Breast epithelium (tissue), 4 donors: ENCODE measurements around the gene FCN2. TPM values are rescaled to one million over a fixed set of nuclear protein-coding genes. Genes with fewer than 3 reads are reported as not detected.

Source experiments
- DNase-seq, 2 donors: peaks; one replicate each; pipeline ENCODE4 v3.0.0-alpha.2; 2019; ENCODE audit warnings: low spot score in 2 of 2
- H3K27ac ChIP-seq, 2 donors: fragments of 200-600 bp; sonication (generic) in 1 of 2; one replicate each; pipeline ENCODE4 v1.5.1; 2016 to 2019; ENCODE audit warnings: mild to moderate bottlenecking in 1 of 2
- H3K27me3 ChIP-seq, 2 donors: fragments of 200-600 bp; sonication (generic) in 1 of 2; one replicate each; pipeline versions ENCODE4 v1.5.1 to v1.6.0; 2017 to 2019; ENCODE audit warnings: control low read depth in 1 of 2, mild to moderate bottlenecking in 1 of 2
- H3K36me3 ChIP-seq: fragments of 200-600 bp; one replicate; pipeline ENCODE4 v1.5.1; 2019
- H3K4me1 ChIP-seq, 2 donors: fragments of 200-600 bp; sonication (generic); one replicate each; pipeline ENCODE4 v1.5.1; 2016 to 2019; ENCODE audit warnings: control low read depth in 1 of 2
- H3K4me3 ChIP-seq, 3 donors: fragments of 200-600 bp; sonication (generic); 1 replicate in 2 of 3; 2 replicates in 1 of 3; pipeline ENCODE4 v1.5.1; 2016 to 2019; ENCODE audit warnings: mild to moderate bottlenecking in 3 of 3, moderate library complexity in 2 of 3
- H3K9me3 ChIP-seq, 2 donors: fragments of 200-600 bp; sonication (generic) in 1 of 2; one replicate each; pipeline ENCODE4 v1.5.1; 2016 to 2019; ENCODE audit warnings: control low read depth in 1 of 2
- POLR2A ChIP-seq: fragments of 450-650 bp; IDR thresholded peaks from one replicate; pipeline ENCODE4 v1.6.1; 2016; ENCODE audit warnings: antibody characterized with exemption, mild to moderate bottlenecking, moderate library complexity
- POLR2AphosphoS5 ChIP-seq, 3 donors: sonication (generic); formaldehyde crosslinking; IDR thresholded peaks; one replicate each; pipeline ENCODE4 v1.6.1; 2017; ENCODE audit warnings: antibody characterized with exemption in 3 of 3
- intact Hi-C: fragments of 100-400 bp; cut with DNase I; formaldehyde crosslinking; loops from one replicate; pipeline ENCODE4 v1.15.1; 2023; ENCODE audit warnings: low total_unique reads
- total RNA-seq, 3 donors: library from RNA; depleted of rRNA; stranded (reverse); fragments of >200 nt; gene quantifications; one replicate each; pipeline ENCODE4 v1.1.0, GENCODE V29; 2016
- TF ChIP-seq, protein P1 (sequence below), 3 donors: fragments of 450-650 bp; IDR thresholded peaks; one replicate each; pipeline ENCODE4 v1.5.1; 2016 to 2017; ENCODE audit warnings: antibody characterized with exemption in 3 of 3, mild to moderate bottlenecking in 3 of 3, moderate library complexity in 3 of 3

Gene FCN2
- total RNA-seq, 3 donors from 2014 or later: 0.73 to 2.0 (median 1.8) TPM

DNA sequence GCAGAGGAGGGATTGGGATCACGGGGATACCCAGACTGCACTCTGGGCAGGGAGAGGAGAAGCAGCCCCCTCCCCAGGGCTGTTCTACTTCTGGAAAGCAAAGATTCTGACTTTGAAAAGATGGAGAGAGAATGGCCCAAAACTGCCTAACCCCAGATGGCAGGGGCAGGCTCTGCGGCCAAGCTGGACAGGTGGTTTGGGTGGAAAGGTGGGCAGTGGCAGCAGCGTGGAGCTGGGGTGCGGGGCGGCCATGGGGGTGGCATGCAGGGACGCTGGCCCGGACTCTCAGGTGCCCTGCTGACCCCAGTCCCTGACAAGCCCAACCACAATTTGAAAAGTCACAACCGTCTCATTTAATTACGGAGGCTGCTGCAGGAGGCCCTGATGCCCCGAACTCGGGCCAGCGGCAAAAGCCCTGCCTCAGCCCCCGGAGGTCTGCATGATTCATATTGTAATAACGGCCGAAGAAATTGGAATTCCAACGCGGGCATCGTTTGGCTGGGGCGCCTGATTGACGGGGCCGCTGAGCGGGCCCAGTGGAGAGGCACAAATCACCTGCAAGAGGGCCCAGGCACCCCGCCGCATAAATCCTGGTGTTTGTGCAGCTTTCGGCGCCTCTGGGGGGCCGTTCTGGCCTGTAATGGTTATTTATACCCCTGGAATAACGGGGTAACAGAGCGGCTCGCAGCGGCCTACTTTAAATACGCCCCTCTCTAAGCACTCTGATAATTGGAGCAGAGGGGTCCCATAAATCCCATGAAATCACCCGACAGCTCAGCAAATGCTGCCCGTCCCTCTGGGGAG lies 41.8 kb upstream of the FCN2 start:
- intact Hi-C loops: no loop called here
- no peaks in the 10 kb centered on the region for H3K27me3 ChIP-seq
- no peaks in the 10 kb centered on the region for H3K9me3 ChIP-seq
- DNase-seq: no peak
- no peaks in the 10 kb centered on the region for H3K36me3 ChIP-seq
- no peaks in the 10 kb centered on the region for H3K4me1 ChIP-seq
- TF ChIP-seq POLR2AphosphoS5 (IDR thresholded peaks at IDR 0.05) (no peak), POLR2A (no peak)
- TF ChIP-seq, protein P1, sequence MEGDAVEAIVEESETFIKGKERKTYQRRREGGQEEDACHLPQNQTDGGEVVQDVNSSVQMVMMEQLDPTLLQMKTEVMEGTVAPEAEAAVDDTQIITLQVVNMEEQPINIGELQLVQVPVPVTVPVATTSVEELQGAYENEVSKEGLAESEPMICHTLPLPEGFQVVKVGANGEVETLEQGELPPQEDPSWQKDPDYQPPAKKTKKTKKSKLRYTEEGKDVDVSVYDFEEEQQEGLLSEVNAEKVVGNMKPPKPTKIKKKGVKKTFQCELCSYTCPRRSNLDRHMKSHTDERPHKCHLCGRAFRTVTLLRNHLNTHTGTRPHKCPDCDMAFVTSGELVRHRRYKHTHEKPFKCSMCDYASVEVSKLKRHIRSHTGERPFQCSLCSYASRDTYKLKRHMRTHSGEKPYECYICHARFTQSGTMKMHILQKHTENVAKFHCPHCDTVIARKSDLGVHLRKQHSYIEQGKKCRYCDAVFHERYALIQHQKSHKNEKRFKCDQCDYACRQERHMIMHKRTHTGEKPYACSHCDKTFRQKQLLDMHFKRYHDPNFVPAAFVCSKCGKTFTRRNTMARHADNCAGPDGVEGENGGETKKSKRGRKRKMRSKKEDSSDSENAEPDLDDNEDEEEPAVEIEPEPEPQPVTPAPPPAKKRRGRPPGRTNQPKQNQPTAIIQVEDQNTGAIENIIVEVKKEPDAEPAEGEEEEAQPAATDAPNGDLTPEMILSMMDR (IDR thresholded peaks at IDR 0.05): no peak
- no peak overlapping the region for H3K27ac ChIP-seq
- H3K4me3 ChIP-seq: no peak overlapping the region

DNA sequence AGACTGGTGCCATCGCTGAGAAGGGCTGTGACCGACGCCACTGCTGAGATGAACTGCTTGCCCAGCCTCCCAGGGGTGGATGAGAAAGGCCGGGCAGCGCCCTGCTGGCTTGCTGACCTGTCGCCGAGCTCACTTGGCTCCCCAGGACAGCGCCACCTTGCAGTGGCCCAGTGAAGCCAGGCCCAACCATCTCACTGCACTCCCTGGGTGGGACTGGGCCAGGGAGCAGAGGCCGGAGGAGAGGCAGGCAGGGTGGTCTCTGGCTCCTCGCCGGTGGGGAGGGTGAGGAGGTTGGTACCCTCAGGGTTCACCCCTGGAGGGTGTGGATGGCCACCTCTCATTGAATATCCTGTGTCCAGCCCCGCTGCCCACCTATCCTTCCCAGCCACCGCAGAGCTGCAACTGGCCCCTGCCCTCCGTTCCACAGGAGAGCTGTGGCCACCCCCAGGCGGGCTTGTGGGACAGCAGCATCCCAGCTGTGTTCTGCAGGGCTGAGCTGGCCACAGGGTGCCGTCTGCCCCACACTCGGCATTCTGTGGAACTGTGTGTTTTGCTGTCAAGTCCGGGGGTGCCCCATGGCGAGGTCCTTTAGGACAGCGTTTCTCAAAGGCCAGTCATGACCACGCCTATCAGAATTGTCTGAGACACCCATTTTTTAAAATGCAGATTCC lies 41.0 kb upstream of the FCN2 start:
- H3K9me3 ChIP-seq: no peaks in the 10 kb centered on the region
- H3K4me1 ChIP-seq: no peaks in the 10 kb centered on the region
- no peaks in the 10 kb centered on the region for H3K27me3 ChIP-seq
- H3K27ac ChIP-seq: no peak overlapping the region
- TF ChIP-seq POLR2AphosphoS5 (IDR thresholded peaks at IDR 0.05) (no peak), POLR2A (no peak)
- TF ChIP-seq, protein P1 (IDR thresholded peaks at IDR 0.05): no peak
- no peaks in the 10 kb centered on the region for H3K36me3 ChIP-seq
- H3K4me3 ChIP-seq: no peak overlapping the region
- no peak for DNase-seq
- intact Hi-C loops: no loop called here

DNA sequence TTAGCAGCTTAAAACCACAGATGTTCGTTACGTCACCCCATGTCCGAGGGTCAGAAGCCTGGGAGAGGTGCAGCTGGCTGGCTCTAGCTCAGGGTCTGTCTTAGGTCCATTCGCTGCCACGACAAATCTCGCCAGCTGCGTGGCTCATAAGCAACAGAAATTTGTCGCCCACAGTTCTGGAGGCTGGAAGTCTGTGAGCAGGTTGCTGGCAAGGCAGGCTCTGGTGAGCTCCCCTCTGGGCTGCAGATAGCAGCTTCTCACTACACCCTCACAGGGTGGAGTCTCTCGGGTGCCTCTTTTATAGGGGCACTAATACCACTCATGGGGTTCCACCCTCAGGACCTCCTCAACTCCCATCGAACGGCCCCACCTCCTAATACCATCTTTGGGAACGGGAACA lies 40.1 kb upstream of the FCN2 start:
- Histone ChIP-seq H3K4me3 (no peak overlapping the region), H3K36me3 (no peaks in the 10 kb centered on the region), H3K4me1 (no peaks in the 10 kb centered on the region), H3K27me3 (no peaks in the 10 kb centered on the region), H3K27ac (no peak overlapping the region), H3K9me3 (no peaks in the 10 kb centered on the region)
- TF ChIP-seq POLR2A (no peak), POLR2AphosphoS5 (IDR thresholded peaks at IDR 0.05) (no peak)
- TF ChIP-seq, protein P1 (IDR thresholded peaks at IDR 0.05): no peak
- DNase-seq: no peak
- intact Hi-C loops: no loop called here

DNA sequence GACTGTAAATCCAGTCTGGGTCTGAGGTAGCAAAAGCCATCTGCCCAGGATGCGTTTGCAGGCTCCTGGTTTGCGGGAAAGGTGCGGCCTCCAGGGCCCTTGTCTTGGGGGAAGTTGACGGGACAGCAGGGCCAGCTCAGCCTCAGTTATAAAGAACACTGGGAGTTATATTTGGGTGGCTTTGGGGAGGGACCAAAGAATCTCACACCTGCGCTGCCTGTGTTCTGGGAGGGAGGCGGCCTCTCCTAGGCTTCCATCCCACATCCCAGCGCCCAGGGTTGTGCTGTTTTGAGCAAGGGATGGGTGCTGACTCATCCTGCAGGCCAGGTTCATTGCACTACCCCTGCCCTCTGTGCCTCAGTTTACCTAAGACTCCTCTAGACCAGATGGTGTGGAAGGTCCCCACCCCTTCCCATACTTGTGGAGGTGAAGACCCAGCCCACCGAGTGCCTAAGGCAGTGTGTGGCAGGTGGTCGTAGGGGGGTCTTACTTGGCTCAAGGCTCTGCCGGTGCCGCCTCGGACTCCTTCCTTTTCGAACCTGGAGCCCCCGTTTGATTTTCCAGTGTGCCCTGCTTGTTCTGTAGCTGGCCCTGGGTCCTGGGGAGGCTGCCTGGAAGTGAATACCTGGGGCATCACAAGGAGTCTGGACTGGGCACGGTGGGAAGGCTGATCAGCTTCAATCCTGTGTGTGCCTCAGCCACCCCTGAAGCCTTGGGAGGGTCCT lies 39.3 kb upstream of the FCN2 start:
- TF ChIP-seq POLR2AphosphoS5 (IDR thresholded peaks at IDR 0.05) (no peak), POLR2A (no peak)
- TF ChIP-seq, protein P1 (IDR thresholded peaks at IDR 0.05): no peak
- H3K4me3 ChIP-seq: no peak overlapping the region
- no peaks in the 10 kb centered on the region for H3K27me3 ChIP-seq
- no peak for DNase-seq
- intact Hi-C loops: no loop called here
- no peaks in the 10 kb centered on the region for H3K9me3 ChIP-seq
- H3K36me3 ChIP-seq: no peaks in the 10 kb centered on the region
- no peak overlapping the region for H3K27ac ChIP-seq
- H3K4me1 ChIP-seq: no peaks in the 10 kb centered on the region

DNA sequence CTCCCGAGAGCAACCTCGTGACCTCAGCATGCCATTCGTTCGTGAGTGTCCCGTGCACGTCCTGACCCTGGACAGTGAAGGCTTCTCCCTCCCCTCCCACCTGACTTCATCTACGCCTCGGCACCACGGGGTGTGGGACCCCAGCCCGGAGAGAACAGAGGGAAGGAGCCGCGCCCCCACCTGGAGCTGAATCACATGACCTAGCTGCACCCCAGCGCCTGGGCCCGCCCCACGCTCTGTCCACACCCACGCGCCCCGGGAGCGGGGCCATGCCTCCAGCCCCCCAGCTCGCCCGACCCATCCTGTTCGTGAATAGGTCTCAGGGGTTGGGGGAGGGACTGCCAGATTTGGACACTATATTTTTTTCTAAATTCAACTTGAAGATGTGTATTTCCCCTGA lies 38.3 kb upstream of the FCN2 start:
- H3K9me3 ChIP-seq: no peaks in the 10 kb centered on the region
- no peak for DNase-seq
- no peaks in the 10 kb centered on the region for H3K27me3 ChIP-seq
- no peak overlapping the region for H3K27ac ChIP-seq
- TF ChIP-seq POLR2AphosphoS5 (IDR thresholded peaks at IDR 0.05) (no peak), POLR2A (no peak)
- TF ChIP-seq, protein P1 (IDR thresholded peaks at IDR 0.05): no peak
- no peaks in the 10 kb centered on the region for H3K36me3 ChIP-seq
- no peaks in the 10 kb centered on the region for H3K4me1 ChIP-seq
- no peak overlapping the region for H3K4me3 ChIP-seq
- intact Hi-C loops: no loop called here
